IgD-negative memory B cell (primary cell): ENCODE data around the gene ADRA2B. TPM values are rescaled to one million over a fixed set of nuclear protein-coding genes. Genes with fewer than 3 reads are reported as not detected.

Experiments used
- H3K27ac Mint-ChIP-seq, 3 donors: one replicate each; pipeline ENCODE4 v1.8.0; 2020 to 2022; ENCODE audit warnings: mild to moderate bottlenecking in 3 of 3, mixed read lengths in 3 of 3, moderate library complexity in 1 of 3
- H3K27me3 Mint-ChIP-seq: one replicate; pipeline ENCODE4 v1.8.0; 2021; ENCODE audit warnings: mixed read lengths
- H3K36me3 Mint-ChIP-seq: one replicate; pipeline ENCODE4 v1.8.0; 2020; ENCODE audit warnings: mild to moderate bottlenecking, mixed read lengths
- H3K4me1 Mint-ChIP-seq, 3 donors: one replicate each; pipeline ENCODE4 v1.8.0; 2020 to 2022; ENCODE audit warnings: mixed read lengths in 3 of 3, mild to moderate bottlenecking in 1 of 3
- H3K4me3 Mint-ChIP-seq, 4 donors: one replicate each; pipeline ENCODE4 v1.8.0; 2020 to 2022; ENCODE audit warnings: mild to moderate bottlenecking in 4 of 4, mixed read lengths in 4 of 4, moderate library complexity in 3 of 4
- H3K9me3 Mint-ChIP-seq, 3 donors: one replicate each; pipeline ENCODE4 v1.8.0; 2020 to 2021; ENCODE audit warnings: mixed read lengths in 3 of 3, mild to moderate bottlenecking in 1 of 3
- polyA plus RNA-seq: library from polyadenylated mRNA; unstranded; fragments of 300-500 nt; fragmentation: Illumina TruSeq; gene quantifications from one replicate; pipeline ENCODE4 v1.2.3, GENCODE V29; 2021

ADRA2B gene
- polyA plus RNA-seq, 1 donor from 2014 or later, result not detected

DNA sequence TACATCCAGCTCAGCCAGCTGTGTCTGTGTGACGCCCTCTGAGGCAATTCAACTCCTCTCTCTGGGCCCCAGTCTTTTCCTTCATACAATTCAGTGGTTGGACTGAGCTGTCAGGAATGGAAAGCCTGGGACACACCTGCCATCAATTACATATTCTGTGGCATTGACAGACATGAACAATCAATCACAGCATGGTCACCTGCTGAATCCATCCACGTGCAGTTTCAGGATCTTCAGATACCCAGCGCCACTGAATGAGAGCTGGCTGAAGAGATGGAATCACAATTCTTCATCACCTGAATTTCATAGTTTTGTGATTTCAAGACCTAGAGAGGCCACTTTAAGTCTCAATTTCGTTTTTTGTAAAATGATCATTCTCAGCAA, 5.1 kb downstream of the ADRA2B start:
- Mint-ChIP-seq H3K36me3 (no peaks in the 10 kb centered on the region), H3K4me3 (no peak overlapping the region), H3K9me3 (no peaks in the 10 kb centered on the region), H3K27ac (no peak overlapping the region), H3K4me1 (peaks cover 0 to 2% (median 0%) of the 10 kb centered on the region in 3 donors), H3K27me3 (peaks cover 7% of the 10 kb centered on the region)

DNA sequence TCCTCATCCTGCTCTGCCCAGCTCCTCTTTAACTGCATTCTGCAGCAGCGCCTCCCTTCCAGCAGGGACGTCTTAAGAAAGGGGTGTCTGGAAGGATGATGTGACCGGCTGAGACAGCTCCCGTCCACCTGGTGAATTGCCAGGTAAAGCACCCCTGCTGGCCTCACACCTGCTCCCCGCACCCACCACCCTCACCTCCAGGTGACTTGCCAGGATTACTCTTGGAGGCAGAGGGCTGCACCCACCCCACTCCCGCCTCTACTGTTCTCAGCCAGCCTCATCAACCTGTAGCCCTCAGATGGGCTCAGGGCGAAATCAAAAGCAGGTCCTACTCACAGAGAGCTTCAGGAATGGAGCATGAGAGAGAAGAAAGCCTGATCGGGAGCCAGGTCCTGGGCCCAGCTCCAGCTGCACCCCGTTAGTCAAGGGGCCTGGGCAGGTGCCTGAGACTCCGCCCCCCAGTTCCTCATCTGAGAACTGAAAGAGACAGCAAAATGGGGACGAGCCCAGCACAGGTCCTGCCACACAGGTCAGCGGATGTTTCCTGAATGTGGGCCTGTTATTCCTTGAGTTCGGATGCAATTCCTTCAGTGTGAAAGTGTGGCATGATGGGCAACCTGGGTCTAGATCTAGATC, 5.6 kb downstream of the ADRA2B start:
- peaks cover 0 to 2% (median 0%) of the 10 kb centered on the region in 3 donors for H3K4me1 Mint-ChIP-seq
- H3K27me3 Mint-ChIP-seq, result peaks cover 5% of the 10 kb centered on the region
- H3K4me3 Mint-ChIP-seq, result peak overlapping the region in 1 of 4 donors; percentile 3
- no peaks in the 10 kb centered on the region for H3K9me3 Mint-ChIP-seq
- no peak overlapping the region for H3K27ac Mint-ChIP-seq
- H3K36me3 Mint-ChIP-seq, result no peaks in the 10 kb centered on the region

GRCh38 chr2:96109931-96110511, 6.3 kb downstream of the ADRA2B start:
- Mint-ChIP-seq H3K4me3 (no peak overlapping the region), H3K27me3 (peaks cover 2% of the 10 kb centered on the region), H3K36me3 (no peaks in the 10 kb centered on the region), H3K27ac (no peak overlapping the region), H3K4me1 (peaks cover 0 to 2% (median 0%) of the 10 kb centered on the region in 3 donors), H3K9me3 (peaks cover 0 to 3% (median 2%) of the 10 kb centered on the region in 3 donors)

DNA sequence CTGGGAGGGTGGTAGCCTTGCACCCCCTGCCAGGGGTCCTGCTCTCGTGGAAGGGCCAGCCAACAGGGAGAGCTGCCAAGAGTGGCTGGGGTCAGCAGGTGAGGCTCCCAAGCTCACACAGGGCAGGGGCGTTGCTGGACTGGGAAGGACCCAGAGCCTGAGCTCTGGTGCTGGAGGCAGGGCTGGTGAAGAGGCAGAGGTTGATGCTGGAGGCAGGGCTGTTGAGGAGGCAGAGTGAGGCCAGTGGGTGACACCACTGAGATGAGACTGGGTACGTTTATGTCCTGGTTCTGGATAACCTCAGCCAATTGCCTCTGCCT, 7.0 kb downstream of the ADRA2B start:
- no peak overlapping the region for H3K4me3 Mint-ChIP-seq
- H3K36me3 Mint-ChIP-seq, result no peaks in the 10 kb centered on the region
- H3K4me1 Mint-ChIP-seq, result peaks cover 0 to 3% (median 2%) of the 10 kb centered on the region in 3 donors
- H3K9me3 Mint-ChIP-seq, result peaks cover 0 to 5% (median 3%) of the 10 kb centered on the region in 3 donors
- H3K27ac Mint-ChIP-seq, result no peak overlapping the region
- peaks cover 2% of the 10 kb centered on the region for H3K27me3 Mint-ChIP-seq

GRCh38 chr2:96108541-96109360, 7.6 kb downstream of the ADRA2B start:
- H3K4me1 Mint-ChIP-seq, result peaks cover 0 to 3% (median 2%) of the 10 kb centered on the region in 3 donors
- peaks cover 2% of the 10 kb centered on the region for H3K27me3 Mint-ChIP-seq
- H3K9me3 Mint-ChIP-seq, result peaks cover 0 to 5% (median 3%) of the 10 kb centered on the region in 3 donors
- H3K27ac Mint-ChIP-seq, result no peak overlapping the region
- no peak overlapping the region for H3K4me3 Mint-ChIP-seq
- H3K36me3 Mint-ChIP-seq, result no peaks in the 10 kb centered on the region

DNA sequence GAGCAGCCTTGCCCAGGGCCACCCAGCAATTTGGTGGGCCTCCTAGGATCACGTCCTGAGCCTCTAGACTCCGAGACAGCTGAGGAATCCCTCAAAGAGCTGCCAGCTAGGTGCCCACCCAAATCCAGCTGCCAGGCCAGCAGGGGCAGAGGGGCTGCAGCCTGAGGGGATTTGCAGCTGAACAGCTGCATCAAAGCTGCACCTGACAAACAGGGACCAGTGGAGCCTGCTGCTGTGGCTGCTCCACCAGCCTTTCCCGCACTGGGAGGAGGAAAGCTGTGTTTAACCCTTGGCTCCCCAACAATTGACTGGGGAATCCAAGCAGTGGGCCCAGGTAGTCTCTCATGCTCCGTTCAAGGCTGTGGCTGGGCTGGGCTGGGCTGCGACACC, 8.2 kb downstream of the ADRA2B start:
- Mint-ChIP-seq H3K9me3 (peaks cover 0 to 5% (median 3%) of the 10 kb centered on the region in 3 donors), H3K36me3 (no peaks in the 10 kb centered on the region), H3K27ac (no peak overlapping the region), H3K27me3 (peaks cover 2% of the 10 kb centered on the region), H3K4me1 (peaks cover 0 to 3% (median 3%) of the 10 kb centered on the region in 3 donors), H3K4me3 (no peak overlapping the region)

DNA sequence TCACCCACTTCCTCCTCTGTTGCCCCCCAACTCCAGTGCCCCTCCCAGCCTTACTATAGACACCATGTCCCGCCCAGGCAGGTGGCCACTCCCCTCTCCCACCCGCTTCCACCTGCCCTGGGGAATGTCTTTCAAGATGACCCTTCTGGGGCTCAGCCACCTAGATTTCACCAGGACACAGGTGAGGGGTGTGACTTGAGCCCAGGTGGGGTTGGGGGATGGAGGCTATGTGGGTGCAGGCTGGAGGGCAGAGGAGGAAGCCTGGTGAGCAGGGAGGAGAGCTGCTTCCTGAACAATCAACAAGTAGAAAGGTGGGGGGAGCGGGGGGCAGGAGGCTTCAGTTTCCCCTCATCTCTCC, 8.7 kb downstream of the ADRA2B start:
- Mint-ChIP-seq H3K27me3 (peaks cover 2% of the 10 kb centered on the region), H3K4me3 (peak overlapping the region in 1 of 4 donors; percentile 17), H3K36me3 (no peaks in the 10 kb centered on the region), H3K9me3 (peaks cover 0 to 5% (median 3%) of the 10 kb centered on the region in 3 donors), H3K27ac (no peak overlapping the region), H3K4me1 (peaks cover 0 to 3% (median 3%) of the 10 kb centered on the region in 3 donors)

DNA sequence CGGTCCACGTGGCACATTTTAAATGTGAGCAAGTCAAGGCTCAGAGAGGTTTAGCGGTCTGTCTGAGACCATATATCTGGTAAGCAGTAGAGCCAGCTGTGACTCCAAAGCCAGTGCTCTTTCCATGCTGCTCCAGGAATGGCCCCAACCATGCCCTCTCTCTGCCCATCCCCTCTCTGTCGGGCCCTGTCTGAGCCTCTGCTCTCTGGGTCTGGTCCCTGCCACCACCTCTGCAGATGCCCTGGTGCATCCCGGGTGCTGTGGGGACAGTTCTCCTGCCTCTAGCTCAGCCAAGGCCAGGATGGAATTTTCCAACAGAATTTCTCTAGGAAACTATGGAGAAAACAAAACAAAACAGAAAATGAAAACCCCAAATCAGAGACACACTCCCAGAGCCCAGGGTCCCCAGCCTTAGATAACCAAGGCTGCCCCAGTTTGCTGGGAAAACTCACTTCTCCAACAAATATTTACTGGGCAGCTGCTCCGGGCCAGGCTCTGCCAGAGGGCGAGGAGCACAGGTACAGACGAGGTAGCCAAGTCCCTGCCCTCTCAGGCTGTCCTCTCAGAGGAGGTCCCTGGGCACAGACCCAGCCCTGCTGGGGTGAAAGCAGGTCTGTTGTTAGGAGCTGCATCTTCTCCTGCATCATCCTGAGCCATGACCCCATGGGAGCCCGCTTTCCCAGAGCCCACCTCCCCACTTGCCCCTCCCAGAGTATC, 9.2 kb downstream of the ADRA2B start:
- Mint-ChIP-seq H3K27me3 (peaks cover 2% of the 10 kb centered on the region), H3K9me3 (peaks cover 0 to 5% (median 3%) of the 10 kb centered on the region in 3 donors), H3K36me3 (no peaks in the 10 kb centered on the region), H3K27ac (no peak overlapping the region), H3K4me1 (peaks cover 0 to 3% (median 3%) of the 10 kb centered on the region in 3 donors), H3K4me3 (peak overlapping the region in 1 of 4 donors; percentile 17)

- peaks cover 0 to 3% (median 3%) of the 10 kb centered on the region in 3 donors for H3K4me1 Mint-ChIP-seq
- H3K27ac Mint-ChIP-seq, result no peak overlapping the region
- peaks cover 2% of the 10 kb centered on the region for H3K27me3 Mint-ChIP-seq
- peaks cover 0 to 5% (median 3%) of the 10 kb centered on the region in 3 donors for H3K9me3 Mint-ChIP-seq
- H3K36me3 Mint-ChIP-seq, result no peaks in the 10 kb centered on the region
- H3K4me3 Mint-ChIP-seq, result peak overlapping the region in 1 of 4 donors; percentile 1
Measured at GRCh38 chr2:96105994-96106715, 10.2 kb downstream of the ADRA2B start.

- H3K9me3 Mint-ChIP-seq, result peaks cover 0 to 5% (median 3%) of the 10 kb centered on the region in 3 donors
- peaks cover 2% of the 10 kb centered on the region for H3K27me3 Mint-ChIP-seq
- H3K27ac Mint-ChIP-seq, result peak overlapping the region in 1 of 3 donors; percentile 20
- H3K36me3 Mint-ChIP-seq, result no peaks in the 10 kb centered on the region
- peaks cover 0 to 3% (median 3%) of the 10 kb centered on the region in 3 donors for H3K4me1 Mint-ChIP-seq
- peak overlapping the region in 1 of 4 donors; percentile 84 for H3K4me3 Mint-ChIP-seq
Measured at GRCh38 chr2:96105152-96105915, 11.0 kb downstream of the ADRA2B start.

- peaks cover 2% of the 10 kb centered on the region for H3K27me3 Mint-ChIP-seq
- peaks cover 0 to 5% (median 3%) of the 10 kb centered on the region in 3 donors for H3K9me3 Mint-ChIP-seq
- H3K4me3 Mint-ChIP-seq, result no peak overlapping the region
- peaks cover 0 to 3% (median 3%) of the 10 kb centered on the region in 3 donors for H3K4me1 Mint-ChIP-seq
- no peaks in the 10 kb centered on the region for H3K36me3 Mint-ChIP-seq
- no peak overlapping the region for H3K27ac Mint-ChIP-seq
Measured at GRCh38 chr2:96104487-96104861, 11.9 kb downstream of the ADRA2B start.

GRCh38 chr2:96103761-96104486, 12.4 kb downstream of the ADRA2B start:
- Mint-ChIP-seq H3K36me3 (no peaks in the 10 kb centered on the region), H3K9me3 (peaks cover 0 to 5% (median 3%) of the 10 kb centered on the region in 3 donors), H3K4me1 (peaks cover 0 to 3% (median 3%) of the 10 kb centered on the region in 3 donors), H3K4me3 (no peak overlapping the region), H3K27me3 (peaks cover under 1% of the 10 kb centered on the region), H3K27ac (no peak overlapping the region)

DNA sequence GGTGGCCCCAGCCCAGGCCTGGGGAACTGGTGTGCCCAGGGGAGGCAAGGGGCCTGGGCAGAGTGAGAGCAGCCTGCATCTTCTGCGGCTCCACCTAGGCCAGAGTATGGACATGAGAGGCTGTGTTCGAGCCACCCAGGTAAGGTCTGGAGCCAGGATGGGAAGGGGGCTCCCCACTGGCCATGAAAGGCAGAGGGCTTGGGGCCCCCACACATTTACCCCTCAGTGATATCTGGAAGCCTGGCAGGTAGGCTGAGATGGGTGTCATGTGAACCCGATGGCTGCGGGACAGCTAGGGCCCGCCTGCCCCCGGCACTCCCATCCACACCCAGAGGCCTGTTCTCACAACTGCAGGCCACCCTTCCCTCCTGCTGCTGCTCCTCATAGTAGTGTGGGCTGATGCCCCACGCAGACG, 13.2 kb downstream of the ADRA2B start:
- no peak overlapping the region for H3K27ac Mint-ChIP-seq
- peaks cover 0 to 3% (median 3%) of the 10 kb centered on the region in 3 donors for H3K4me1 Mint-ChIP-seq
- no peaks in the 10 kb centered on the region for H3K36me3 Mint-ChIP-seq
- no peak overlapping the region for H3K4me3 Mint-ChIP-seq
- peaks cover 0 to 5% (median 3%) of the 10 kb centered on the region in 3 donors for H3K9me3 Mint-ChIP-seq
- no peaks in the 10 kb centered on the region for H3K27me3 Mint-ChIP-seq
